Measurements from ENCODE around the gene ZNF467.

- no peak for TF ChIP-seq SNAI2 (CRISPR knock-in tag; IDR thresholded peaks at IDR 0.05)
- no peak for TF ChIP-seq CREB5 (CRISPR knock-in tag; IDR thresholded peaks at IDR 0.05; ENCODE audit: low read depth)
- no peak for TF ChIP-seq TSHZ2 (CRISPR knock-in tag; IDR thresholded peaks at IDR 0.05)
- TF ChIP-seq ZFP30 (CRISPR knock-in tag; IDR thresholded peaks at IDR 0.05) = no peak
- TF ChIP-seq ZC3H10 (CRISPR knock-in tag; IDR thresholded peaks at IDR 0.05) = no peak
- no peak for TF ChIP-seq PATZ1 (CRISPR knock-in tag; IDR thresholded peaks at IDR 0.05; ENCODE audit: borderline replicate concordance)
- TF ChIP-seq ZNF8 (CRISPR knock-in tag; IDR thresholded peaks at IDR 0.05) = no peak
- TF ChIP-seq POU6F1 (CRISPR knock-in tag; IDR thresholded peaks at IDR 0.05; ENCODE audit: borderline replicate concordance, low read depth) = no peak
- no peak for TF ChIP-seq ZFP3 (CRISPR knock-in tag; IDR thresholded peaks at IDR 0.05)
- no peak for TF ChIP-seq PPARA (CRISPR knock-in tag; IDR thresholded peaks at IDR 0.05; ENCODE audit: borderline replicate concordance)
- TF ChIP-seq TCF4 (CRISPR knock-in tag; IDR thresholded peaks at IDR 0.05; ENCODE audit: borderline replicate concordance) = no peak
- TF ChIP-seq TOX (CRISPR knock-in tag; IDR thresholded peaks at IDR 0.05; ENCODE audit: borderline replicate concordance) = no peak
- TF ChIP-seq GLIS3 (CRISPR knock-in tag; IDR thresholded peaks at IDR 0.05) = no peak
- no peak for TF ChIP-seq RARB (CRISPR knock-in tag; IDR thresholded peaks at IDR 0.05)
These were observed 28.4 kb upstream of the ZNF467 start for GRCh38 chr7:149801816-149802215.

All from SK-N-SH treated with all-trans-retinoic acid at 6 μM for 48 hours (cell line).